Measurements from ENCODE around the gene DHDDS. TPM values are rescaled to one million over a fixed set of nuclear protein-coding genes. Genes with fewer than 3 reads are reported as not detected.

Gene DHDDS
- total and polyA plus RNA-seq, 2 of the 13 experiments (the other 11 are each of a cell fraction or from before 2014, with no cell fraction given): 18.9 to 28.3 TPM

DNA sequence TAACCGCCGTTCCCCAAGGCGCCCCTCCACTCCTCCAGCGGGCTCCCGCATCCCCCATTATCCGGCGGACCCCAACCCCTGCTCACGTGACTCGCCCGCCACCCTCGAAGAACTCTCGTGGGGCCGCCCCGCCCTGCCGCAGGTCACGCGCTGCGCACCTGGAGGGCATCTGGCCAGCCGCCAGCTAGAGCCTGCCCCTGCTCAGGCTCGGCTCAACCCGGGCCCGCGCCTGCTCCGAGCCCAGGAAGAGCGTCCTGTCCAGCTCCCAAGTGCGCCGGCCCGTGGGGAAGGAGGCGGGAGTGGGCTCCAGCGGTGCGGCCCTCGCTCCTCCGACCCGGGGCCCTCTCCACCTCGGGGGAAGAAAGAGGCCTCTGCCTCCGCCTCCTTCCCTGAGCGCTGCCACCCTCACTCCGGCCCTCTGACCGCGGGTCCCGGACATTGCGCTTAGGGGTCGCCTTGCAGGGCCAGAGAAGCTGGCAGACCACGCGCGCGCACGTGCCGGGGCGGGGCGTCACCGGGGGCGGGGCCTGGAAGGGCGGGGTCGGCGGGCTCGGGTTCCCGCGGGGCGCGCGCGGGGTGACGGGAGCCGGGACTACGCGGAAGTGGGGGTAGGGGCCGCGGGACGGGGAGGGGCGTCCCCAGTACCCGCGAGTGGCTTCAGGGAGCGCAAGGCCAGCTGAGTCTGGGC, 68.5 kb downstream of the DHDDS start (continued):
- TF ChIP-seq HOXA7 (CRISPR knock-in tag; IDR thresholded peaks at IDR 0.05): no peak
- peak; percentile 36; the same call in 1 of the 2 replicates for TF ChIP-seq TBX2 (CRISPR knock-in tag; IDR thresholded peaks at IDR 0.05; ENCODE audit: borderline replicate concordance)
- peak; percentile 59; the same call in 1 of the 2 replicates for TF ChIP-seq KDM2A (CRISPR knock-in tag; IDR thresholded peaks at IDR 0.05; ENCODE audit: borderline replicate concordance, low read depth)
- TF ChIP-seq ZNF607 (CRISPR knock-in tag; IDR thresholded peaks at IDR 0.05; ENCODE audit: borderline replicate concordance): peak; percentile 49; the same call in 1 of the 2 replicates
- no peak for TF ChIP-seq PHB2 (IDR thresholded peaks at IDR 0.05; ENCODE audit: partially characterized antibody)
- TF ChIP-seq RFX3 (CRISPR knock-in tag; IDR thresholded peaks at IDR 0.05): no peak
- no peak for TF ChIP-seq NFATC3 (CRISPR knock-in tag; IDR thresholded peaks at IDR 0.05)
- TF ChIP-seq ZNF138 (CRISPR knock-in tag; IDR thresholded peaks at IDR 0.05; ENCODE audit: low read depth): 0 out of 2 replicates have a peak, but pooled peaks have one; percentile 26
- TF ChIP-seq SMAD9 (CRISPR knock-in tag; IDR thresholded peaks at IDR 0.05): no peak
- TF ChIP-seq, protein P1, sequence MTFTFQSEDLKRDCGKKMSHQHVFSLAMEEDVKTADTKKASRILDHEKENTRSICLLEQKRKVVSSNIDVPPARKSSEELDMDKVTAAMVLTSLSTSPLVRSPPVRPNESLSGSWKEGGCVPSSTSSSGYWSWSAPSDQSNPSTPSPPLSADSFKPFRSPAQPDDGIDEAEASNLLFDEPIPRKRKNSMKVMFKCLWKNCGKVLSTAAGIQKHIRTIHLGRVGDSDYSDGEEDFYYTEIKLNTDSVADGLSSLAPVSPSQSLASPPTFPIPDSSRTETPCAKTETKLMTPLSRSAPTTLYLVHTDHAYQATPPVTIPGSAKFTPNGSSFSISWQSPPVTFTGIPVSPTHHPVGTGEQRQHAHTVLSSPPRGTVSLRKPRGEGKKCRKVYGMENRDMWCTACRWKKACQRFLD (CRISPR knock-in tag; IDR thresholded peaks at IDR 0.05; ENCODE audit: borderline replicate concordance): no peak; the same call in 1 of the 2 replicates
- no peak for TF ChIP-seq ZNF232 (CRISPR knock-in tag; IDR thresholded peaks at IDR 0.05; ENCODE audit: borderline replicate concordance)
- no peak; the same call in 1 of the 2 replicates for TF ChIP-seq ZNF430 (CRISPR knock-in tag; IDR thresholded peaks at IDR 0.05)
- TF ChIP-seq FOXA1 (IDR thresholded peaks at IDR 0.05): no peak
- TF ChIP-seq FOXA1 (CRISPR knock-in tag; IDR thresholded peaks at IDR 0.05): no peak
- no peak for TF ChIP-seq CHCHD3 (CRISPR knock-in tag; IDR thresholded peaks at IDR 0.05)
- TF ChIP-seq FOXP1 (IDR thresholded peaks at IDR 0.05): no peak
- TF ChIP-seq FOXP1 (CRISPR knock-in tag; IDR thresholded peaks at IDR 0.05): no peak; the same call in 1 of the 2 replicates
- no peak for TF ChIP-seq HMG20A (CRISPR knock-in tag; IDR thresholded peaks at IDR 0.05; ENCODE audit: borderline replicate concordance)
- no peak for TF ChIP-seq NCOA2 (CRISPR knock-in tag; IDR thresholded peaks at IDR 0.05)
- TF ChIP-seq SNAI1 (CRISPR knock-in tag; IDR thresholded peaks at IDR 0.05; ENCODE audit: borderline replicate concordance): peak; percentile 92
- TF ChIP-seq SUZ12 (IDR thresholded peaks at IDR 0.05; ENCODE audit: low read depth, low read length): no peak
- no peak for TF ChIP-seq SRF (IDR thresholded peaks at IDR 0.05; ENCODE audit: low read depth, low read length)
- TF ChIP-seq SNAPC2 (CRISPR knock-in tag; IDR thresholded peaks at IDR 0.05): no peak
- 0 out of 2 replicates have a peak, but pooled peaks have one; percentile 26 for TF ChIP-seq ZSCAN22 (CRISPR knock-in tag; IDR thresholded peaks at IDR 0.05)
- TF ChIP-seq, protein P2, sequence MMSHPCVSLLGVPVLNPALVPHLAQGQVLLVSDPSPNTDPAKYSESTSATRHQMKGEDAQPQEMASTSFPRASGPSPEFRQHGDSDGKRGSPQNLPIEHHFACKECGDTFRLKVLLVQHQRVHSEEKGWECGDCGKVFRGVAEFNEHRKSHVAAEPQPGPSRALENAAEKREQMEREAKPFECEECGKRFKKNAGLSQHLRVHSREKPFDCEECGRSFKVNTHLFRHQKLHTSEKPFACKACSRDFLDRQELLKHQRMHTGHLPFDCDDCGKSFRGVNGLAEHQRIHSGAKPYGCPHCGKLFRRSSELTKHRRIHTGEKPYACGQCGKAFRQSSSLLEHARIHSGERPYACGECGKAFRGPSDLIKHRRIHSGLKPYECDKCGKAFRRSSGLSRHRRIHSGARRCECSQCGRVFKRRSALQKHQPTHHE (CRISPR knock-in tag; IDR thresholded peaks at IDR 0.05; ENCODE audit: borderline replicate concordance): peak; percentile 52; the same call in 1 of the 2 replicates
- TF ChIP-seq KLF16 (CRISPR knock-in tag; IDR thresholded peaks at IDR 0.05): peak; percentile 15 to 24; a peak in 1 of 4 replicates
- peak; percentile 78 for TF ChIP-seq TARDBP (CRISPR knock-in tag; IDR thresholded peaks at IDR 0.05)
- TF ChIP-seq POGZ (CRISPR knock-in tag; IDR thresholded peaks at IDR 0.05): no peak
- TF ChIP-seq DMAP1 (CRISPR knock-in tag; IDR thresholded peaks at IDR 0.05): peak; percentile 82
- no peak; the same call in 1 of the 2 replicates for TF ChIP-seq CENPT (CRISPR knock-in tag; IDR thresholded peaks at IDR 0.05; ENCODE audit: low read depth)
- TF ChIP-seq ZNF510 (CRISPR knock-in tag; IDR thresholded peaks at IDR 0.05; ENCODE audit: low read depth): no peak
- TF ChIP-seq PRPF4 (IDR thresholded peaks at IDR 0.05; ENCODE audit: low read depth, low read length, poor library complexity, severe bottlenecking): no peak
- no peak for TF ChIP-seq ZNF782 (CRISPR knock-in tag; IDR thresholded peaks at IDR 0.05; ENCODE audit: borderline replicate concordance)
